WERI-Rb-1 (cell line): ENCODE data around the gene CIC.

Experiments used
- DNase-seq: peaks from one replicate; pipeline ENCODE4 v3.0.0-alpha.2; 2020
- H3K27ac ChIP-seq: fragments of 250-450 bp; sonication (Bioruptor Pico); 2 replicates; pipeline ENCODE4 v1.5.1; 2020; ENCODE audit warnings: mild to moderate bottlenecking, moderate library complexity
- H3K27me3 ChIP-seq: fragments of 250-450 bp; sonication (Bioruptor Pico); 2 replicates; pipeline ENCODE4 v1.5.1; 2021; ENCODE audit warnings: mild to moderate bottlenecking, low read depth, moderate library complexity; ENCODE audit not compliant: insufficient read depth, severe bottlenecking
- H3K36me3 ChIP-seq: fragments of 250-450 bp; sonication (Bioruptor Pico); 2 replicates; pipeline ENCODE4 v1.5.1; 2020; ENCODE audit warnings: mild to moderate bottlenecking, moderate library complexity
- H3K4me3 ChIP-seq: 2 replicates; pipeline ENCODE4 v1.5.1; 2011; ENCODE audit warnings: low read depth, mild to moderate bottlenecking, control low read depth, low read length
- H3K9me3 ChIP-seq: fragments of 250-450 bp; sonication (Bioruptor Pico); 2 replicates; pipeline ENCODE4 v1.5.1; 2021; ENCODE audit warnings: mild to moderate bottlenecking, moderate library complexity; ENCODE audit not compliant: severe bottlenecking
- TF ChIP-seq, protein P1 (sequence below): IDR thresholded peaks from 2 replicates; pipeline ENCODE4 v1.5.1; 2011; ENCODE audit warnings: low read depth, mild to moderate bottlenecking, control low read depth, inconsistent platforms, low read length

CIC gene

DNA sequence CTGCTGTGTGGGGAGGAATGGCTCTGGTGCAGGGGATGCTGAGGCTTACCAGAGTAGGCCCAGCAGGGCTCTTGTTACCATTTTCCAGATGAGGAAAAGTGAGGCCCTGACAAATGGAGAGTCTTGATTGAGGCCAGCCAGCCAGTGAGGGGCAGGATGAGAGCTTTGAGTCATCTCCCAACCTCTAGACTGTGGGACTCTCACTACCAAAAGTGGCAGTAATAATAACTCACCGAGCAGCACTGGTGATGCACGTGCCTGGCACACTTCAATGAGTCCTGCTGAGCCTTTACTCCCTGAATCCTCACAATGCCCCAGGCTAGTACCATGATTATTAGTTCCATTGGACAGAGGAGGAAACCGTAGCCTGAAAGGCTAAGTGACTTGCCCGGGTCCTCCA, 7.8 kb downstream of the CIC start:
- H3K27me3 ChIP-seq: no peaks in the 10 kb centered on the region
- H3K9me3 ChIP-seq: no peaks in the 10 kb centered on the region
- TF ChIP-seq, protein P1, sequence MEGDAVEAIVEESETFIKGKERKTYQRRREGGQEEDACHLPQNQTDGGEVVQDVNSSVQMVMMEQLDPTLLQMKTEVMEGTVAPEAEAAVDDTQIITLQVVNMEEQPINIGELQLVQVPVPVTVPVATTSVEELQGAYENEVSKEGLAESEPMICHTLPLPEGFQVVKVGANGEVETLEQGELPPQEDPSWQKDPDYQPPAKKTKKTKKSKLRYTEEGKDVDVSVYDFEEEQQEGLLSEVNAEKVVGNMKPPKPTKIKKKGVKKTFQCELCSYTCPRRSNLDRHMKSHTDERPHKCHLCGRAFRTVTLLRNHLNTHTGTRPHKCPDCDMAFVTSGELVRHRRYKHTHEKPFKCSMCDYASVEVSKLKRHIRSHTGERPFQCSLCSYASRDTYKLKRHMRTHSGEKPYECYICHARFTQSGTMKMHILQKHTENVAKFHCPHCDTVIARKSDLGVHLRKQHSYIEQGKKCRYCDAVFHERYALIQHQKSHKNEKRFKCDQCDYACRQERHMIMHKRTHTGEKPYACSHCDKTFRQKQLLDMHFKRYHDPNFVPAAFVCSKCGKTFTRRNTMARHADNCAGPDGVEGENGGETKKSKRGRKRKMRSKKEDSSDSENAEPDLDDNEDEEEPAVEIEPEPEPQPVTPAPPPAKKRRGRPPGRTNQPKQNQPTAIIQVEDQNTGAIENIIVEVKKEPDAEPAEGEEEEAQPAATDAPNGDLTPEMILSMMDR: no peak
- no peak overlapping the region for H3K27ac ChIP-seq
- H3K36me3 ChIP-seq: peaks cover 30% of the 10 kb centered on the region
- DNase-seq: no peak
- no peak overlapping the region for H3K4me3 ChIP-seq

GRCh38 chr19:42277821-42278451, 8.9 kb downstream of the CIC start:
- Histone ChIP-seq H3K27me3 (no peaks in the 10 kb centered on the region), H3K9me3 (no peaks in the 10 kb centered on the region), H3K36me3 (peaks cover 24% of the 10 kb centered on the region), H3K27ac (peak overlapping the region; percentile 96), H3K4me3 (no peak overlapping the region)
- DNase-seq: no peak
- TF ChIP-seq, protein P1: no peak

- H3K27me3 ChIP-seq: no peaks in the 10 kb centered on the region
- no peak overlapping the region for H3K4me3 ChIP-seq
- TF ChIP-seq, protein P1: no peak
- no peak for DNase-seq
- peaks cover 18% of the 10 kb centered on the region for H3K36me3 ChIP-seq
- H3K9me3 ChIP-seq: no peaks in the 10 kb centered on the region
- peak overlapping the region; percentile 96 for H3K27ac ChIP-seq
Measured at GRCh38 chr19:42278452-42279154, 9.6 kb downstream of the CIC start.

GRCh38 chr19:42279155-42279901, 10.3 kb downstream of the CIC start:
- Histone ChIP-seq H3K4me3 (peak overlapping the region; percentile 92), H3K27me3 (no peaks in the 10 kb centered on the region), H3K9me3 (no peaks in the 10 kb centered on the region), H3K36me3 (peaks cover 10% of the 10 kb centered on the region), H3K27ac (peak overlapping the region; percentile 96)
- TF ChIP-seq, protein P1: no peak
- no peak for DNase-seq

DNA sequence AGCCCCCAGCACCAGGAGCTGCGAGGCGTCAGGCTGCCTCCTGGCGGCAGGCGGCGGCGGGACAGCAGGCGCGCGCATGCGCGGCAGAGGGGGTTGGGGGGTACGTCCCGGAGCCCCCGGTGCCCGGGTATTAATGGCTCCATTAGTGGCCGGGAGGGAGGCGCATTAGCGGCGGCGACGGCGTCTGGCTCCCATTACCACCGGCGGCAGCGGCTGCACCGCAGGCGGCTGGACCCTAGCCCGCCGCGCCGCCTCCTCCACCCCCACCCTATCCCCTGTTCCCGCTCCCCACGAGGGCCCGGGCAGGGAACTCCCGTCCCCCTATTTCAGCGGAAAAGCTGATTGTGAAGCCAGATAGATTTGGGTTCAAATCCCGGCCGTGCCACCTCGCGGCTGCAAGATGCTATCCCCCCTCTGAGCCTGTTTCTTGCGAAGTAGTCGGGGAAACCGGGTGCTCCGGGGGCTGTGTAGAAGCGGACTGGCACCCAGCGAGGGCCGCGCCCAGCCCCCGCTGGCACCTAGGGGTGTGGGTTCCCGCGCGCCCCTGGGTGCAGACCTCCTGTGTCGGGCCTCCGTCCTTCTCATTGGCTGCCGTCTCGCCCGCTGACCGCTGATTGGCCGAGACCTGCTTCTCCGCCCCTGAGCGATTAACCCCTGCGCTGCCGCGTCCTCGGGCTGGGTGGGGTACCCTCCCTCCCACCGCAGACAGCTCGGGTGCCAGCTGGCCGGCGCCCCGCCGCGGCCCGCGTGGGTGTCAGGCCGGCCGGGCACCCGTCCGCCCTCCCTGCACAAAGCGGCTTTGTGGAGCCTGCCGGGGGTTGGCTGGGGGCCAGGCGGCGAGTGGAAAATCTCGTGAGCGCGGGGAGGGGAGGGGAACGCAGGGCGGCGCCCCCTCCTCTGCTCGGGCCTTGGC, 11.1 kb downstream of the CIC start:
- peak; percentile 96 for DNase-seq
- H3K27me3 ChIP-seq: no peaks in the 10 kb centered on the region
- no peaks in the 10 kb centered on the region for H3K9me3 ChIP-seq
- H3K4me3 ChIP-seq: peak overlapping the region; percentile 92
- TF ChIP-seq, protein P1: peak; percentile 88
- peaks cover 4% of the 10 kb centered on the region; the same call in 1 of the 2 replicates for H3K36me3 ChIP-seq
- peak overlapping the region; percentile 96 for H3K27ac ChIP-seq
